K562 (cell line): ENCODE results near the gene CYFIP2. TPM values are rescaled to one million over a fixed set of nuclear protein-coding genes. Genes with fewer than 3 reads are reported as not detected.

Experiments used
- ATAC-seq: fragments of 200-7000 bp; cut with Tn5 transposase; 3 replicates; pipeline ENCODE4 v1.9.1; 2020; ENCODE audit warnings: moderate library complexity
- BruUV-seq: library from RNA; stranded (reverse); fragments of 400-500 nt; replicated peaks from 2 replicates; lab custom pipeline; 2021; lab: Mats Ljungman, UMichigan
- CTCF ChIA-PET: fragments of 300-600 bp; formaldehyde crosslinking; extraction: SDS; loops from one replicate; lab custom pipeline; 2021; ENCODE audit warnings: low intra/inter-chr PET ratio; lab: Yijun Ruan, JAX
- POLR2A ChIA-PET: fragments of 300-600, 350-650 bp; sonication (Branson Sonifier 250); formaldehyde crosslinking; extraction: SDS; loops from one replicate; lab custom pipeline; 2021; ENCODE audit warnings: antibody characterized with exemption, inconsistent platforms; lab: Yijun Ruan, JAX
- DNase-seq, 4 experiments: peaks; one replicate each; pipeline versions ENCODE4 v3.0.0 to v3.0.0-alpha.2; 2011 to 2018; ENCODE audit warnings: low spot score in 3 of 4, mixed read lengths in 3 of 4; ENCODE audit errors: extremely low read depth in 1 of 4
- FAIRE-seq: peaks from 2 replicates; lab custom pipeline; 2011; peaks lifted over from hg19 to GRCh38; lab: Jason Lieb, UNC
- H2AFZ ChIP-seq: 2 replicates; pipeline ENCODE4 v1.6.0; 2011; ENCODE audit warnings: low read depth, low read length, control low read depth, inconsistent platforms
- H3K27ac ChIP-seq: fragments of 200-600 bp; 3 replicates; pipeline ENCODE4 v1.8.0; 2011; ENCODE audit warnings: low read depth, mild to moderate bottlenecking, control low read depth, inconsistent platforms, low read length, moderate library complexity, mixed read lengths; ENCODE audit errors: extremely low read depth
- H3K27me3 ChIP-seq, 2 experiments: fragments of 300-600 bp in 1 of 2; 2 replicates in 1 of 2; 3 replicates in 1 of 2; pipeline versions ENCODE4 v1.6.0 to v1.8.0; 2011; ENCODE audit warnings: inconsistent platforms in 2 of 2, low read length in 2 of 2, mild to moderate bottlenecking in 1 of 2, mixed read lengths in 1 of 2, moderate library complexity in 1 of 2; ENCODE audit not compliant: control insufficient read depth in 2 of 2, insufficient read depth in 2 of 2
- H3K36me3 ChIP-seq: fragments of 300-600 bp; 3 replicates; pipeline ENCODE4 v1.8.0; 2011; ENCODE audit warnings: mild to moderate bottlenecking, low read length, inconsistent platforms; ENCODE audit not compliant: control insufficient read depth, insufficient read depth
- H3K4me1 ChIP-seq, 2 experiments: fragments of 200-600 bp in 1 of 2; replicated peaks in 1 of 2; 2 replicates in 1 of 2; 3 replicates in 1 of 2; pipeline versions ENCODE4 v1.5.1 to v1.8.0; 2011; ENCODE audit warnings: inconsistent platforms in 2 of 2, low read length in 2 of 2, mild to moderate bottlenecking in 1 of 2, mixed read lengths in 1 of 2, moderate library complexity in 1 of 2; ENCODE audit not compliant: control insufficient read depth in 2 of 2, insufficient read depth in 2 of 2
- H3K4me2 ChIP-seq: 2 replicates; pipeline ENCODE4 v1.6.1; 2011; ENCODE audit warnings: low read length, control low read depth, inconsistent platforms, mixed read lengths; ENCODE audit not compliant: insufficient read depth
- H3K4me3 ChIP-seq: fragments of 200-600 bp; sonication (generic), shearing (Covaris generic); 2 replicates; pipeline ENCODE4 v1.5.1; 2016; ENCODE audit warnings: control low read depth, inconsistent platforms
- H3K79me2 ChIP-seq: fragments of 200-600 bp; 3 replicates; pipeline ENCODE4 v1.8.0; 2011; ENCODE audit warnings: low read length, inconsistent platforms; ENCODE audit not compliant: control insufficient read depth, insufficient read depth
- H3K9ac ChIP-seq, 2 experiments: 2 replicates each; pipeline versions ENCODE4 v1.6.0 to v1.6.1; 2011; ENCODE audit warnings: low read depth in 2 of 2, low read length in 2 of 2, control low read depth in 1 of 2, inconsistent platforms in 1 of 2, mild to moderate bottlenecking in 1 of 2, mixed read lengths in 1 of 2; ENCODE audit not compliant: insufficient read depth in 1 of 2
- H3K9me1 ChIP-seq: one replicate; pipeline ENCODE4 v1.6.0; 2011; ENCODE audit warnings: inconsistent platforms, mild to moderate bottlenecking, low read length, moderate library complexity; ENCODE audit not compliant: control insufficient read depth, insufficient read depth
- H3K9me3 ChIP-seq: replicated peaks from 2 replicates; pipeline ENCODE4 v1.5.1; 2011; ENCODE audit warnings: low read depth, low read length, inconsistent platforms; ENCODE audit not compliant: control insufficient read depth, insufficient read depth
- H4K20me1 ChIP-seq: replicated peaks from 2 replicates; pipeline ENCODE4 v1.6.1; 2011; ENCODE audit warnings: low read length, inconsistent platforms, mixed read lengths; ENCODE audit not compliant: control insufficient read depth, insufficient read depth
- CBX2 ChIP-seq: fragments of 200-600 bp; sonication (generic); IDR thresholded peaks from one replicate; pipeline ENCODE4 v1.6.1; 2012; ENCODE audit warnings: mild to moderate bottlenecking, low read length, inconsistent platforms; ENCODE audit not compliant: insufficient read depth, poor library complexity, severe bottlenecking
- CC2D1A ChIP-seq: fragments of 450-650 bp; IDR thresholded peaks from 2 replicates; pipeline ENCODE4 v1.6.1; 2017; ENCODE audit warnings: mild to moderate bottlenecking
- CHAMP1 ChIP-seq: fragments of 450-650 bp; IDR thresholded peaks from 2 replicates; pipeline ENCODE4 v1.6.1; 2016; ENCODE audit warnings: mild to moderate bottlenecking
- MYNN ChIP-seq, 2 experiments: sonication (generic); formaldehyde crosslinking in 1 of 2; IDR thresholded peaks; 2 replicates each; pipeline versions ENCODE4 v1.5.0 to v1.6.1; 2016 to 2020; ENCODE audit warnings: antibody characterized with exemption in 1 of 2, missing genetic modification reagents in 1 of 2
- POLR2AphosphoS5 ChIP-seq: IDR thresholded peaks from 2 replicates; pipeline ENCODE4 v1.6.1; 2011; ENCODE audit warnings: mild to moderate bottlenecking, low read depth, low read length, moderate library complexity; ENCODE audit not compliant: control insufficient read depth, insufficient read depth
- PRMT5 ChIP-seq: sonication (generic); formaldehyde crosslinking; IDR thresholded peaks from 2 replicates; pipeline ENCODE4 v1.5.0; 2020; ENCODE audit warnings: missing genetic modification reagents
- PTTG1 ChIP-seq: fragments of 450-650 bp; IDR thresholded peaks from 2 replicates; pipeline ENCODE4 v1.6.1; 2016; ENCODE audit warnings: low read depth, mild to moderate bottlenecking, missing genetic modification characterization, missing compliant biosample characterization
- SIN3A ChIP-seq, 2 experiments: fragments of 150-350 bp in 1 of 2; IDR thresholded peaks; 2 replicates each; pipeline ENCODE4 v1.6.1; 2011 to 2016; ENCODE audit warnings: borderline replicate concordance in 2 of 2, low read depth in 2 of 2, low read length in 2 of 2, mild to moderate bottlenecking in 2 of 2, moderate library complexity in 2 of 2; ENCODE audit not compliant: control insufficient read depth in 1 of 2
- SRF ChIP-seq, 2 experiments: fragments of 250-450, 450-650 bp in 1 of 2; sonication (Bioruptor Pico) in 1 of 2; sonication (generic) in 1 of 2; formaldehyde crosslinking; IDR thresholded peaks; 2 replicates each; pipeline versions ENCODE4 v1.5.0 to v1.5.1; 2020 to 2022; ENCODE audit warnings: mild to moderate bottlenecking in 1 of 2, missing genetic modification reagents in 1 of 2
- STAT5A ChIP-seq: IDR thresholded peaks from 2 replicates; pipeline ENCODE4 v1.6.1; 2012; ENCODE audit warnings: low read length, inconsistent platforms, borderline replicate concordance
- STAT6 ChIP-seq: sonication (generic); formaldehyde crosslinking; IDR thresholded peaks from 2 replicates; pipeline ENCODE4 v1.8.1; 2023; ENCODE audit warnings: mild to moderate bottlenecking, missing genetic modification reagents
- ZNF146 ChIP-seq: IDR thresholded peaks from one replicate; pipeline ENCODE4 v1.6.1; 2018; ENCODE audit warnings: missing compliant biosample characterization; ENCODE audit not compliant: unreplicated experiment
- ZNF449 ChIP-seq: fragments of 250-450 bp; sonication (Bioruptor Pico); IDR thresholded peaks from 2 replicates; pipeline ENCODE4 v1.8.0; 2022; ENCODE audit warnings: moderate library complexity, mild to moderate bottlenecking, inconsistent platforms
- in situ Hi-C: fragments of 300-500 bp; cut with MboI; formaldehyde crosslinking; loops from 4 replicates; pipeline ENCODE4 v1.15.0; 2018; ENCODE audit warnings: inconsistent platforms, mixed read lengths
- intact Hi-C: fragments of 100-400 bp; cut with micrococcal nuclease; formaldehyde crosslinking; loops from 2 replicates; pipeline ENCODE4 v1.14.2; 2022
- polyA plus RNA-seq, 8 experiments: library from polyadenylated mRNA; depleted of rRNA in 4 of 8; stranded (reverse) in 5 of 8; unstranded in 3 of 8; fragments of >200 nt; fragmentation: Nextera tagmentation in 2 of 8; fragmentation: Illumina TruSeq in 1 of 8; extraction: Ambion mirVana in 2 of 8; extraction: Trizol in 1 of 8; gene quantifications; 2 replicates each; pipeline versions ENCODE4 v1.2.1 to v1.2.3, GENCODE V29; 2011 to 2014; ENCODE audit warnings: inconsistent platforms in 1 of 8, missing spikeins in 1 of 8
- total RNA-seq, 7 experiments: library from RNA; depleted of rRNA in 6 of 7; stranded (reverse); fragments of >200 nt in 6 of 7; fragmentation: Illumina TruSeq in 2 of 7; extraction: Trizol in 2 of 7; gene quantifications; 2 replicates each; pipeline versions ENCODE4 v1.2.1 to v1.2.3, GENCODE V29; 2011 to 2021; ENCODE audit warnings: low replicate concordance in 1 of 7

The CYFIP2 gene
- total and polyA plus RNA-seq, 9 of the 15 experiments (the other 6 are each of a cell fraction or from before 2014, with no cell fraction given) = 0.76 to 2.9 (median 1.4) TPM; not detected in 1

GRCh38 chr5:157247267-157247666, 18.7 kb upstream of the CYFIP2 start:
- CTCF ChIA-PET = no interaction called here
- H3K79me2 ChIP-seq = no peaks in the 10 kb centered on the region
- no peak for TF ChIP-seq CBX2
- no peak for TF ChIP-seq STAT6 (CRISPR knock-in tag)
- no peak for TF ChIP-seq MYNN (IDR thresholded peaks at IDR 0.05)
- TF ChIP-seq MYNN (CRISPR knock-in tag; IDR thresholded peaks at IDR 0.05) = no peak
- TF ChIP-seq PTTG1 (tag) = no peak
- TF ChIP-seq ZNF449 (CRISPR knock-in tag) = no peak
- no peak for TF ChIP-seq POLR2AphosphoS5
- no peak for TF ChIP-seq SRF (CRISPR knock-in tag; IDR thresholded peaks at IDR 0.05)
- TF ChIP-seq ZNF146 (CRISPR knock-in tag) = no peak
- TF ChIP-seq PRMT5 (CRISPR knock-in tag) = no peak
- TF ChIP-seq CHAMP1 = no peak
- no peak for TF ChIP-seq STAT5A
- no peak for TF ChIP-seq CC2D1A
- no peak for TF ChIP-seq SIN3A (IDR thresholded peaks at IDR 0.05; ENCODE audit: borderline replicate concordance in 2 of 2, control insufficient read depth in 1 of 2, low read depth in 2 of 2, low read length in 2 of 2)

More at GRCh38 chr5:157247267-157247666, 18.7 kb upstream of the CYFIP2 start:
- H3K9ac ChIP-seq = no peak overlapping the region
- FAIRE-seq = no peak
- POLR2A ChIA-PET = no interaction called here
- no peaks in the 10 kb centered on the region for H4K20me1 ChIP-seq
- DNase-seq = no peak
- no peak overlapping the region for H3K4me3 ChIP-seq
- no peak for ATAC-seq
- no peaks in the 10 kb centered on the region for H3K27me3 ChIP-seq
- in situ Hi-C loops (loop anchor here (10.0 kb wide), 1 partner anchor 228 kb away; no protein-coding TSS in a partner anchor), intact Hi-C loops (no loop called here)
- H2AFZ ChIP-seq = no peak overlapping the region
- no peaks in the 10 kb centered on the region for H3K9me1 ChIP-seq
- no peaks in the 10 kb centered on the region for H3K9me3 ChIP-seq
- H3K4me1 ChIP-seq = no peaks in the 10 kb centered on the region; a peak in 1 of 5 replicates
- no peak overlapping the region for H3K4me2 ChIP-seq
- H3K27ac ChIP-seq = no peak overlapping the region
- H3K36me3 ChIP-seq = no peaks in the 10 kb centered on the region
- no TSS peak for BruUV-seq
